ENCODE measurements around the gene PRIMA1. TPM values are rescaled to one million over a fixed set of nuclear protein-coding genes. Genes with fewer than 3 reads are reported as not detected.

PRIMA1 gene
- polyA plus RNA-seq, 1 experiment: not detected

- no peak for DNase-seq (ENCODE audit: low read depth, low spot score)
- POLR2A ChIA-PET: no interaction called here
- Histone ChIP-seq H3K4me3 (ENCODE audit: low read depth, low read length) (no peak overlapping the region), H3K27me3 (ENCODE audit: control insufficient read depth, insufficient read depth, low read length) (no peaks in the 10 kb centered on the region), H3K27ac (ENCODE audit: low read depth, low read length) (no peak overlapping the region), H3K9me3 (ENCODE audit: control insufficient read depth, insufficient read depth, low read length) (no peaks in the 10 kb centered on the region; the same call in 1 of the 2 replicates)
- CTCF ChIA-PET: no interaction called here
- no peak for TF ChIP-seq CTCF (IDR thresholded peaks at IDR 0.05; ENCODE audit: low read depth, low read length)
Measured at GRCh38 chr14:93757206-93757605, 31.1 kb downstream of the PRIMA1 start.

GRCh38 chr14:93753647-93754046, 34.6 kb downstream of the PRIMA1 start:
- TF ChIP-seq CTCF (IDR thresholded peaks at IDR 0.05; ENCODE audit: low read depth, low read length): no peak
- POLR2A ChIA-PET: no interaction called here

GRCh38 chr14:93752980-93753561, 35.2 kb downstream of the PRIMA1 start:
- Histone ChIP-seq H3K9me3 (ENCODE audit: control insufficient read depth, insufficient read depth, low read length) (peaks cover 5% of the 10 kb centered on the region; the same call in 1 of the 2 replicates), H3K27ac (ENCODE audit: low read depth, low read length) (no peak overlapping the region), H3K4me3 (ENCODE audit: low read depth, low read length) (no peak overlapping the region), H3K27me3 (ENCODE audit: control insufficient read depth, insufficient read depth, low read length) (no peaks in the 10 kb centered on the region)
- TF ChIP-seq CTCF (IDR thresholded peaks at IDR 0.05; ENCODE audit: low read depth, low read length): no peak
- CTCF ChIA-PET: no interaction called here
- POLR2A ChIA-PET: no interaction called here
- DNase-seq (ENCODE audit: low read depth, low spot score): no peak

More at GRCh38 chr14:93753647-93754046, 34.6 kb downstream of the PRIMA1 start:
- no peak for DNase-seq (ENCODE audit: low read depth, low spot score)
- H3K27ac ChIP-seq (ENCODE audit: low read depth, low read length): no peak overlapping the region
- CTCF ChIA-PET: no interaction called here
- H3K27me3 ChIP-seq (ENCODE audit: control insufficient read depth, insufficient read depth, low read length): no peaks in the 10 kb centered on the region
- H3K4me3 ChIP-seq (ENCODE audit: low read depth, low read length): no peak overlapping the region
- no peaks in the 10 kb centered on the region; the same call in 1 of the 2 replicates for H3K9me3 ChIP-seq (ENCODE audit: control insufficient read depth, insufficient read depth, low read length)

GRCh38 chr14:93751946-93752655, 36.2 kb downstream of the PRIMA1 start:
- Histone ChIP-seq H3K27ac (ENCODE audit: low read depth, low read length) (no peak overlapping the region), H3K9me3 (ENCODE audit: control insufficient read depth, insufficient read depth, low read length) (peaks cover 8% of the 10 kb centered on the region; the same call in 1 of the 2 replicates), H3K27me3 (ENCODE audit: control insufficient read depth, insufficient read depth, low read length) (no peaks in the 10 kb centered on the region), H3K4me3 (ENCODE audit: low read depth, low read length) (no peak overlapping the region)
- ChIA-PET POLR2A (no interaction called here), CTCF (no interaction called here)
- TF ChIP-seq CTCF (IDR thresholded peaks at IDR 0.05; ENCODE audit: low read depth, low read length): no peak
- DNase-seq (ENCODE audit: low read depth, low spot score): no peak

GRCh38 chr14:93749076-93749420, 39.2 kb downstream of the PRIMA1 start:
- Histone ChIP-seq H3K9me3 (ENCODE audit: control insufficient read depth, insufficient read depth, low read length) (peaks cover 11% of the 10 kb centered on the region; the same call in 1 of the 2 replicates), H3K4me3 (ENCODE audit: low read depth, low read length) (no peak overlapping the region), H3K27ac (ENCODE audit: low read depth, low read length) (no peak overlapping the region), H3K27me3 (ENCODE audit: control insufficient read depth, insufficient read depth, low read length) (no peaks in the 10 kb centered on the region)
- TF ChIP-seq CTCF (IDR thresholded peaks at IDR 0.05; ENCODE audit: low read depth, low read length): no peak
- CTCF ChIA-PET: no interaction called here
- POLR2A ChIA-PET: no interaction called here
- DNase-seq (ENCODE audit: low read depth, low spot score): no peak

Measured in AG04450 (cell line).